H9 (cell line): Measurements from ENCODE around the gene GSE1. TPM values are rescaled to one million over a fixed set of nuclear protein-coding genes. Genes with fewer than 3 reads are reported as not detected.

ENCODE experiments used
- DNase-seq: peaks from one replicate; pipeline ENCODE4 v3.0.0-alpha.2; 2017
- H2AFZ ChIP-seq: one replicate; pipeline ENCODE4 v1.6.1; 2013; ENCODE audit warnings: mild to moderate bottlenecking, low read length, control low read depth, moderate library complexity
- H2AK5ac ChIP-seq: 2 replicates; pipeline ENCODE4 v1.6.1; 2013; ENCODE audit warnings: low read length, control low read depth, mixed read lengths; ENCODE audit not compliant: insufficient read length
- H2BK120ac ChIP-seq: one replicate; pipeline ENCODE4 v1.6.1; 2013; ENCODE audit warnings: low read depth, mild to moderate bottlenecking, low read length, control low read depth, inconsistent platforms; ENCODE audit not compliant: poor library complexity, severe bottlenecking
- H2BK12ac ChIP-seq: 2 replicates; pipeline ENCODE4 v1.6.1; 2013; ENCODE audit warnings: low read length, control low read depth, mixed read lengths, low read depth; ENCODE audit not compliant: insufficient read length
- H2BK15ac ChIP-seq: 2 replicates; pipeline ENCODE4 v1.6.1; 2013; ENCODE audit warnings: low read depth, low read length, control low read depth
- H2BK20ac ChIP-seq: one replicate; pipeline ENCODE4 v1.6.1; 2013; ENCODE audit warnings: low read depth, mild to moderate bottlenecking, low read length, control low read depth, inconsistent platforms; ENCODE audit not compliant: poor library complexity, severe bottlenecking
- H2BK5ac ChIP-seq: 2 replicates; pipeline ENCODE4 v1.6.1; 2013; ENCODE audit warnings: low read length, control low read depth, mixed read lengths; ENCODE audit not compliant: insufficient read length
- H3K14ac ChIP-seq: 2 replicates; pipeline ENCODE4 v1.6.1; 2013; ENCODE audit warnings: low read length, control low read depth; ENCODE audit not compliant: insufficient read depth
- H3K18ac ChIP-seq: 2 replicates; pipeline ENCODE4 v1.6.1; 2013; ENCODE audit warnings: low read depth, mild to moderate bottlenecking, mixed read lengths, low read length, control low read depth; ENCODE audit not compliant: insufficient read length
- H3K23ac ChIP-seq: 2 replicates; pipeline ENCODE4 v1.6.1; 2013; ENCODE audit warnings: low read length, control low read depth, mixed read lengths, low read depth; ENCODE audit not compliant: insufficient read length
- H3K23me2 ChIP-seq: 2 replicates; pipeline ENCODE4 v1.6.1; 2013; ENCODE audit warnings: low read depth, mild to moderate bottlenecking, mixed read lengths, low read length, control low read depth; ENCODE audit not compliant: insufficient read length, poor library complexity, severe bottlenecking
- H3K27ac ChIP-seq: 2 replicates; pipeline ENCODE4 v1.5.1; 2013; ENCODE audit warnings: low read length, control low read depth, mixed read lengths, low read depth; ENCODE audit not compliant: insufficient read length
- H3K27me3 ChIP-seq: 2 replicates; pipeline ENCODE4 v1.6.1; 2013; ENCODE audit warnings: low read length, control low read depth, inconsistent platforms; ENCODE audit not compliant: insufficient read depth
- H3K4ac ChIP-seq: 2 replicates; pipeline ENCODE4 v1.6.1; 2013; ENCODE audit warnings: low read depth, mild to moderate bottlenecking, control low read depth, inconsistent platforms, low read length, moderate library complexity
- H3K4me1 ChIP-seq: 2 replicates; pipeline ENCODE4 v1.6.1; 2013; ENCODE audit warnings: low read length, control low read depth, inconsistent platforms; ENCODE audit not compliant: insufficient read depth
- H3K4me2 ChIP-seq: 2 replicates; pipeline ENCODE4 v1.6.1; 2013; ENCODE audit warnings: low read length, control low read depth, mixed read lengths; ENCODE audit not compliant: insufficient read length, insufficient read depth
- H3K56ac ChIP-seq: 2 replicates; pipeline ENCODE4 v1.6.1; 2013; ENCODE audit warnings: low read depth, mild to moderate bottlenecking, mixed read lengths, low read length, control low read depth; ENCODE audit not compliant: insufficient read length
- H3K79me1 ChIP-seq: 2 replicates; pipeline ENCODE4 v1.6.1; 2013; ENCODE audit warnings: low read depth, mild to moderate bottlenecking, moderate library complexity, low read length, control low read depth, inconsistent platforms; ENCODE audit not compliant: insufficient read depth, poor library complexity, severe bottlenecking
- H3K79me2 ChIP-seq: 2 replicates; pipeline ENCODE4 v1.6.1; 2013; ENCODE audit warnings: low read length, control low read depth, inconsistent platforms; ENCODE audit not compliant: insufficient read depth
- H3K9ac ChIP-seq: 2 replicates; pipeline ENCODE4 v1.6.1; 2013; ENCODE audit warnings: low read length, control low read depth, mixed read lengths; ENCODE audit not compliant: insufficient read length; ENCODE audit errors: extremely low read depth
- H3K9me3 ChIP-seq: one replicate; pipeline ENCODE4 v1.6.1; 2013; ENCODE audit warnings: low read depth, low read length, inconsistent platforms; ENCODE audit not compliant: control insufficient read depth
- H3T11ph ChIP-seq: one replicate; pipeline ENCODE4 v1.6.1; 2013; ENCODE audit warnings: mild to moderate bottlenecking, low read length, control low read depth, inconsistent platforms
- H4K20me1 ChIP-seq: one replicate; pipeline ENCODE4 v1.6.1; 2013; ENCODE audit not compliant: control insufficient read depth, insufficient read length, insufficient read depth
- H4K5ac ChIP-seq: 2 replicates; pipeline ENCODE4 v1.6.1; 2013; ENCODE audit warnings: low read depth, mild to moderate bottlenecking, mixed read lengths, low read length, control low read depth; ENCODE audit not compliant: insufficient read length
- H4K8ac ChIP-seq: replicated peaks from 2 replicates; pipeline ENCODE4 v1.6.1; 2013; ENCODE audit warnings: low read length, control low read depth, mixed read lengths, low read depth; ENCODE audit not compliant: insufficient read length
- H4K91ac ChIP-seq: 2 replicates; pipeline ENCODE4 v1.6.1; 2013; ENCODE audit warnings: low read depth, mild to moderate bottlenecking, moderate library complexity, mixed read lengths, low read length, control low read depth; ENCODE audit not compliant: insufficient read length
- H3K27ac Mint-ChIP-seq, 3 experiments: 2 replicates in 2 of 3; 3 replicates in 1 of 3; pipeline ENCODE4 v1.8.0; 2020 to 2021; ENCODE audit warnings: mixed read lengths in 3 of 3, mild to moderate bottlenecking in 1 of 3, moderate library complexity in 1 of 3
- H3K27me3 Mint-ChIP-seq: 2 replicates; pipeline ENCODE4 v1.8.0; 2021; ENCODE audit warnings: low read depth, mild to moderate bottlenecking, moderate library complexity, mixed read lengths
- H3K36me3 Mint-ChIP-seq, 3 experiments: 2 replicates in 2 of 3; 3 replicates in 1 of 3; pipeline ENCODE4 v1.8.0; 2020 to 2021; ENCODE audit warnings: low read depth in 3 of 3, mixed read lengths in 3 of 3; ENCODE audit not compliant: insufficient read depth in 1 of 3
- H3K4me1 Mint-ChIP-seq, 2 experiments: 2 replicates each; pipeline ENCODE4 v1.8.0; 2020; ENCODE audit warnings: mixed read lengths in 2 of 2
- H3K4me3 Mint-ChIP-seq, 2 experiments: 2 replicates in 1 of 2; 3 replicates in 1 of 2; pipeline ENCODE4 v1.8.0; 2020 to 2021; ENCODE audit warnings: mild to moderate bottlenecking in 2 of 2, mixed read lengths in 2 of 2, moderate library complexity in 1 of 2
- H3K9me3 Mint-ChIP-seq, 2 experiments: 2 replicates in 1 of 2; 3 replicates in 1 of 2; pipeline ENCODE4 v1.8.0; 2020; ENCODE audit warnings: mild to moderate bottlenecking in 2 of 2, mixed read lengths in 2 of 2, moderate library complexity in 1 of 2
- CTCF ChIP-seq: fragments of 200-600 bp; sonication (generic); conservative IDR thresholded peaks from 3 replicates; pipeline ENCODE4 v1.8.0; 2021; ENCODE audit warnings: antibody characterized with exemption, mild to moderate bottlenecking
- WGBS: extraction: QIAGEN DNeasy Blood & Tissue Kit; methylation state at CpG from one replicate; pipeline ENCODE4 v1.1.7; 2013; ENCODE audit warnings: missing lambda C conversion rate, low lambda C conversion rate, mixed read lengths; ENCODE audit not compliant: insufficient read length; ENCODE audit errors: extremely low coverage; 5-methylcytosine and 5-hydroxymethylcytosine counted together
- total RNA-seq: library from RNA; stranded (reverse); gene quantifications from 2 replicates; pipeline ENCODE4 v1.2.1, GENCODE V29; 2021

The GSE1 gene
- total RNA-seq, 1 experiment from 2014 or later = 125 TPM

GRCh38 chr16:85662482-85662812, 49.3 kb downstream of the GSE1 start:
- no peak overlapping the region for H4K91ac ChIP-seq
- H3K79me1 ChIP-seq = no peaks in the 10 kb centered on the region
- H2BK120ac ChIP-seq = no peak overlapping the region
- H3K27me3 ChIP-seq = no peaks in the 10 kb centered on the region
- Mint-ChIP-seq H3K27ac (peak overlapping the region in 2 of 3 experiments; percentile 87 to 89; a peak in 3 of 7 replicates), H3K4me1 (peaks cover 4% of the 10 kb centered on the region in 2 experiments; a peak in 3 of 4 replicates), H3K27me3 (no peaks in the 10 kb centered on the region; the same call in 1 of the 2 replicates), H3K4me3 (no peak overlapping the region), H3K36me3 (peaks cover 57 to 92% (median 91%) of the 10 kb centered on the region in 3 experiments), H3K9me3 (no peaks in the 10 kb centered on the region)
- no peak overlapping the region for H2BK20ac ChIP-seq
- DNase-seq = no peak
- no peak overlapping the region for H3K23ac ChIP-seq
- H3K9ac ChIP-seq = no peak overlapping the region
- no peak overlapping the region for H3K56ac ChIP-seq
- no peak overlapping the region for H3K4ac ChIP-seq
- H2BK5ac ChIP-seq = no peak overlapping the region
- H3K23me2 ChIP-seq = no peaks in the 10 kb centered on the region
- no peak overlapping the region for H3K18ac ChIP-seq
- H3K27ac ChIP-seq = no peak overlapping the region
- no peaks in the 10 kb centered on the region for H4K20me1 ChIP-seq
- no peak overlapping the region for H2BK12ac ChIP-seq
- TF ChIP-seq CTCF = no peak
- no peaks in the 10 kb centered on the region for H3K79me2 ChIP-seq
- H3K4me2 ChIP-seq = no peak overlapping the region
- H3T11ph ChIP-seq = no peak overlapping the region
- no peak overlapping the region for H2AK5ac ChIP-seq
- H3K4me1 ChIP-seq = no peaks in the 10 kb centered on the region
- H2AFZ ChIP-seq = no peak overlapping the region
- no peaks in the 10 kb centered on the region for H3K9me3 ChIP-seq
- H4K5ac ChIP-seq = no peak overlapping the region
- H4K8ac ChIP-seq = no peak overlapping the region
- no peak overlapping the region for H3K14ac ChIP-seq
- no CpG with 5 or more reads among the region's 3 CpGs for WGBS
- no peak overlapping the region for H2BK15ac ChIP-seq
